Caco-2 (cell line): ENCODE results near the gene AFTPH. TPM values are rescaled to one million over a fixed set of nuclear protein-coding genes. Genes with fewer than 3 reads are reported as not detected.

Source experiments
- BruUV-seq: library from RNA; stranded (reverse); fragments of 400-500 nt; replicated peaks from 2 replicates; lab custom pipeline; 2021; lab: Mats Ljungman, UMichigan
- CTCF ChIA-PET: fragments of 300-600 bp; sonication (Branson Sonifier 250); formaldehyde crosslinking; loops from one replicate; lab custom pipeline; 2022; ENCODE audit warnings: antibody characterized with exemption; lab: Charles Lee
- POLR2A ChIA-PET: fragments of 300-600 bp; sonication (Branson Sonifier 250); formaldehyde crosslinking; loops from one replicate; lab custom pipeline; 2022; ENCODE audit warnings: antibody characterized with exemption; lab: Charles Lee
- DNase-seq, 2 experiments: peaks; one replicate each; pipeline versions ENCODE4 v3.0.0 to v3.0.0-alpha.2; 2020 to 2022
- H3K27me3 ChIP-seq: replicated peaks from 2 replicates; pipeline ENCODE4 v1.6.0; 2011; ENCODE audit warnings: low read length; ENCODE audit not compliant: control insufficient read depth, insufficient read depth
- H3K36me3 ChIP-seq: 2 replicates; pipeline ENCODE4 v1.5.1; 2011; ENCODE audit warnings: low read length; ENCODE audit not compliant: control insufficient read depth, insufficient read depth
- H3K4me1 ChIP-seq: fragments of 250-450 bp; sonication (Bioruptor Pico); 2 replicates; pipeline ENCODE4 v1.5.1; 2020; ENCODE audit warnings: mild to moderate bottlenecking
- H3K4me3 ChIP-seq: 2 replicates; pipeline ENCODE4 v1.5.1; 2011; ENCODE audit warnings: low read depth, mild to moderate bottlenecking, control low read depth, low read length
- H3K9me3 ChIP-seq: fragments of 250-450 bp; sonication (Bioruptor Pico); 2 replicates; pipeline ENCODE4 v1.5.1; 2020; ENCODE audit warnings: mild to moderate bottlenecking, moderate library complexity
- H3K27ac Mint-ChIP-seq: one replicate; pipeline ENCODE4 v1.8.0; 2022; ENCODE audit warnings: mixed read lengths; ENCODE audit not compliant: unreplicated experiment
- H3K27me3 Mint-ChIP-seq: one replicate; pipeline ENCODE4 v1.8.0; 2022; ENCODE audit warnings: mixed read lengths; ENCODE audit not compliant: insufficient read depth, unreplicated experiment
- H3K36me3 Mint-ChIP-seq: one replicate; pipeline ENCODE4 v1.8.0; 2022; ENCODE audit warnings: mild to moderate bottlenecking, mixed read lengths; ENCODE audit not compliant: insufficient read depth, unreplicated experiment
- H3K4me1 Mint-ChIP-seq: one replicate; pipeline ENCODE4 v1.8.0; 2022; ENCODE audit warnings: low read depth, mixed read lengths; ENCODE audit not compliant: unreplicated experiment
- H3K4me3 Mint-ChIP-seq: one replicate; pipeline ENCODE4 v1.8.0; 2022; ENCODE audit warnings: mild to moderate bottlenecking, moderate library complexity, mixed read lengths; ENCODE audit not compliant: unreplicated experiment
- H3K9me3 Mint-ChIP-seq: one replicate; pipeline ENCODE4 v1.8.0; 2022; ENCODE audit warnings: mixed read lengths; ENCODE audit not compliant: unreplicated experiment
- intact Hi-C: fragments of 100-400 bp; cut with micrococcal nuclease; formaldehyde crosslinking; loops from one replicate; pipeline ENCODE4 v1.10.0; 2022; ENCODE audit not compliant: unreplicated experiment
- total RNA-seq: library from RNA; stranded (reverse); gene quantifications from 2 replicates; pipeline ENCODE4 v1.2.3, GENCODE V29; 2022
- TF ChIP-seq, protein P1 (sequence below), 2 experiments: fragments of 200-600 bp in 1 of 2; IDR thresholded peaks; 1 replicate in 1 of 2; 2 replicates in 1 of 2; pipeline versions ENCODE4 v1.5.1 to v1.8.0; 2011 to 2022; ENCODE audit warnings: antibody characterized with exemption in 1 of 2, control low read depth in 1 of 2, inconsistent platforms in 1 of 2, low read depth in 1 of 2, low read length in 1 of 2, mild to moderate bottlenecking in 1 of 2, moderate library complexity in 1 of 2; ENCODE audit not compliant: insufficient read depth in 1 of 2, severe bottlenecking in 1 of 2, unreplicated experiment in 1 of 2

Gene AFTPH
- total RNA-seq, 1 experiment from 2014 or later, result 30.1 TPM

DNA sequence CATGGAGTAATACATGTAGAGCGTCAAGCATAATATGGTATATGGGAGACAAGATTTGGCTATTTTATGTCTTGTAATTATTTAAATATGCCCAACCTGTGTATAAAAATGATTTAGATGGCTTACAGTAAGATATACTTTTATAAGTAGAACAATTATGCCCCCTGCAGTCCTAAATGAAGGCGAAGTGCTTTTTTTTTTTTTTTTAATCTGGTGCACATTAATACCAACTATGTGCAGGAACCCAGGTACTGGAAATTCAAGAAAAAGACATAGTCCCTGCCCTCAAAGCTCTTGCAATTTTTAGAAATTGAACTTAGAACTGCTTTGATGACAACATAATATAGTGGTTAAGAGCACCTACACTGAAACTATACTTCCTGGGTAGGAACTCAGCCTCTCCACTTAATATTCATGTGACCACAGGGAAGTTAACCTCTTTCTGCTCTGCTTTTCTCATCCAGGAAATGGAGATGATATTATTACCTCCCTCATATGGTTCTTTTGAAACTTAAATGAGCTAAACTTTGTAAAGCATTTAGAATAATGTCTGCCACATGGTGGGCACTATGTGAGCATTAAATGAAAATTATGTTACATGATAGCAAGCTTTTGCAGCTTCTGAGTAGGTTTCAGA lies 38.1 kb downstream of the AFTPH start:
- no peak for DNase-seq
- Histone ChIP-seq H3K9me3 (no peaks in the 10 kb centered on the region), H3K27me3 (no peaks in the 10 kb centered on the region), H3K4me3 (no peak overlapping the region), H3K36me3 (no peaks in the 10 kb centered on the region), H3K4me1 (no peaks in the 10 kb centered on the region)
- intact Hi-C loops, result loop anchor here (1.0 kb wide), 2 partner anchors 40 to 231 kb away; no protein-coding TSS in a partner anchor
- BruUV-seq, result no TSS peak
- CTCF ChIA-PET, result interaction anchor here (0.9 kb wide), 1 partner anchor 231 kb away, joined by 3 read pairs; no protein-coding TSS in a partner anchor
- Mint-ChIP-seq H3K4me1 (no peaks in the 10 kb centered on the region), H3K36me3 (peaks cover 4% of the 10 kb centered on the region), H3K27me3 (no peaks in the 10 kb centered on the region), H3K9me3 (no peaks in the 10 kb centered on the region), H3K27ac (no peak overlapping the region), H3K4me3 (no peak overlapping the region)
- POLR2A ChIA-PET, result no interaction called here
- TF ChIP-seq, protein P1, sequence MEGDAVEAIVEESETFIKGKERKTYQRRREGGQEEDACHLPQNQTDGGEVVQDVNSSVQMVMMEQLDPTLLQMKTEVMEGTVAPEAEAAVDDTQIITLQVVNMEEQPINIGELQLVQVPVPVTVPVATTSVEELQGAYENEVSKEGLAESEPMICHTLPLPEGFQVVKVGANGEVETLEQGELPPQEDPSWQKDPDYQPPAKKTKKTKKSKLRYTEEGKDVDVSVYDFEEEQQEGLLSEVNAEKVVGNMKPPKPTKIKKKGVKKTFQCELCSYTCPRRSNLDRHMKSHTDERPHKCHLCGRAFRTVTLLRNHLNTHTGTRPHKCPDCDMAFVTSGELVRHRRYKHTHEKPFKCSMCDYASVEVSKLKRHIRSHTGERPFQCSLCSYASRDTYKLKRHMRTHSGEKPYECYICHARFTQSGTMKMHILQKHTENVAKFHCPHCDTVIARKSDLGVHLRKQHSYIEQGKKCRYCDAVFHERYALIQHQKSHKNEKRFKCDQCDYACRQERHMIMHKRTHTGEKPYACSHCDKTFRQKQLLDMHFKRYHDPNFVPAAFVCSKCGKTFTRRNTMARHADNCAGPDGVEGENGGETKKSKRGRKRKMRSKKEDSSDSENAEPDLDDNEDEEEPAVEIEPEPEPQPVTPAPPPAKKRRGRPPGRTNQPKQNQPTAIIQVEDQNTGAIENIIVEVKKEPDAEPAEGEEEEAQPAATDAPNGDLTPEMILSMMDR (IDR thresholded peaks at IDR 0.05; ENCODE audit: insufficient read depth in 1 of 2, low read depth in 1 of 2, low read length in 1 of 2, severe bottlenecking in 1 of 2, unreplicated experiment in 1 of 2), result peak in 1 of 2 experiments; percentile 23

DNA sequence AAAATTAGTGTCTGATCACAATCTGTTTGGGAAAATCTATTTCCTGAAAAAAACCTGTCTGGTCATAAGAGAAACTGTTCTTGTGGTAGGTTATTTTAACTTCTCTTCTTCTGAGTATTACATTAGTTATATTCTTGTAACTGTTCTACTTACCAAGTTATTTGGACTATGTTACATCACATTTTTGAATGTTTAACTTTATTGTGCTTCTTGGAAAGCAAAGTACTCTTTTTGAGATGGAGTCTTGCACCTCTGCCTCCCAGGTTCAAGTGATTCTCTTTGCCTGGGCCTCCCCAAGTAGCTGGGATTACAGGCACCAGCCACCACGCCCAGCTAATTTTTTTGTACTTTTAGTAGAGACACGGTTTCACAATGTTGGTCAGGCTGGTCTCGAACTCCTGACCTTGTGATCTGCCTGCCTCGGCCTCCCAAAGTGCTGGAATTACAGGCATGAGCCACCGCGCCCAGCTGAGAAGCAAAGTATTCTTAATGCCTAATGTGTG lies 39.4 kb downstream of the AFTPH start:
- Mint-ChIP-seq H3K4me1 (no peaks in the 10 kb centered on the region), H3K27me3 (no peaks in the 10 kb centered on the region), H3K4me3 (no peak overlapping the region), H3K27ac (no peak overlapping the region), H3K9me3 (no peaks in the 10 kb centered on the region), H3K36me3 (no peaks in the 10 kb centered on the region)
- intact Hi-C loops, result no loop called here
- CTCF ChIA-PET, result no interaction called here
- no TSS peak for BruUV-seq
- Histone ChIP-seq H3K27me3 (no peaks in the 10 kb centered on the region), H3K36me3 (no peaks in the 10 kb centered on the region), H3K9me3 (no peaks in the 10 kb centered on the region), H3K4me3 (no peak overlapping the region), H3K4me1 (no peaks in the 10 kb centered on the region)
- DNase-seq, result no peak
- TF ChIP-seq, protein P1 (IDR thresholded peaks at IDR 0.05; ENCODE audit: insufficient read depth in 1 of 2, low read depth in 1 of 2, low read length in 1 of 2, severe bottlenecking in 1 of 2, unreplicated experiment in 1 of 2), result no peak
- POLR2A ChIA-PET, result no interaction called here

- Mint-ChIP-seq H3K4me3 (no peak overlapping the region), H3K36me3 (peaks cover 2% of the 10 kb centered on the region), H3K9me3 (no peaks in the 10 kb centered on the region), H3K27me3 (no peaks in the 10 kb centered on the region), H3K4me1 (no peaks in the 10 kb centered on the region), H3K27ac (no peak overlapping the region)
- H3K27me3 ChIP-seq, result no peaks in the 10 kb centered on the region
- no peak overlapping the region for H3K4me3 ChIP-seq
- intact Hi-C loops, result no loop called here
- ChIA-PET CTCF (interaction anchor here (1.2 kb wide), 1 partner anchor 21 kb away, joined by 3 read pairs; no protein-coding TSS in a partner anchor), POLR2A (no interaction called here)
- TF ChIP-seq, protein P1 (IDR thresholded peaks at IDR 0.05; ENCODE audit: insufficient read depth in 1 of 2, low read depth in 1 of 2, low read length in 1 of 2, severe bottlenecking in 1 of 2, unreplicated experiment in 1 of 2), result no peak
- no peaks in the 10 kb centered on the region for H3K4me1 ChIP-seq
- no peaks in the 10 kb centered on the region for H3K36me3 ChIP-seq
- no peaks in the 10 kb centered on the region for H3K9me3 ChIP-seq
- no TSS peak for BruUV-seq
- no peak for DNase-seq
These were observed 42.0 kb downstream of the AFTPH start for GRCh38 chr2:64565949-64566710.
